Neural crest cell (in vitro differentiated cells): Measurements from ENCODE around the gene HBZ. TPM values are rescaled to one million over a fixed set of nuclear protein-coding genes. Genes with fewer than 3 reads are reported as not detected.
A peak's percentile ranks its signal among the peaks of the same experiment; 100 is the strongest.
"Not testable (repeated sequence)": the region's sequence is repeated elsewhere in the genome, so short reads cannot be mapped to it uniquely, and the experiment has no call there.

ENCODE experiments used
- DNase-seq: peaks from one replicate; pipeline ENCODE4 v3.0.0; 2021; ENCODE audit warnings: low read depth, mixed read lengths, low spot score
- H3K27ac Mint-ChIP-seq: one replicate; pipeline ENCODE4 v1.8.0; 2021; ENCODE audit warnings: mild to moderate bottlenecking, mixed read lengths; ENCODE audit not compliant: unreplicated experiment
- H3K27me3 Mint-ChIP-seq: 2 replicates; pipeline ENCODE4 v1.8.0; 2021; ENCODE audit warnings: low read depth, mild to moderate bottlenecking, mixed read lengths
- H3K36me3 Mint-ChIP-seq: 2 replicates; pipeline ENCODE4 v1.8.0; 2021; ENCODE audit warnings: low read depth, mild to moderate bottlenecking, mixed read lengths
- H3K4me1 Mint-ChIP-seq: 2 replicates; pipeline ENCODE4 v1.8.0; 2021; ENCODE audit warnings: mixed read lengths
- H3K4me3 Mint-ChIP-seq: one replicate; pipeline ENCODE4 v1.8.0; 2021; ENCODE audit warnings: mild to moderate bottlenecking, mixed read lengths
- H3K9me3 Mint-ChIP-seq: 2 replicates; pipeline ENCODE4 v1.8.0; 2021; ENCODE audit warnings: mixed read lengths
- CTCF ChIP-seq: fragments of 200-600 bp; sonication (generic); conservative IDR thresholded peaks from 2 replicates; pipeline ENCODE4 v1.5.0; 2021; ENCODE audit warnings: antibody characterized with exemption, mild to moderate bottlenecking
- total RNA-seq: library from RNA; stranded (reverse); gene quantifications from 2 replicates; pipeline ENCODE4 v1.2.1, GENCODE V29; 2021

HBZ gene
- total RNA-seq, 1 donor from 2014 or later: not detected

- Mint-ChIP-seq H3K4me1 (no peaks in the 10 kb centered on the region), H3K4me3 (no peak overlapping the region), H3K9me3 (no peaks in the 10 kb centered on the region), H3K27me3 (no peaks in the 10 kb centered on the region), H3K27ac (no peak overlapping the region), H3K36me3 (no peaks in the 10 kb centered on the region)
- no peak for DNase-seq
- TF ChIP-seq CTCF: no peak
These were observed 33.1 kb upstream of the HBZ start for GRCh38 chr16:119295-119694.

- TF ChIP-seq CTCF: no peak
- no peak overlapping the region for H3K4me3 Mint-ChIP-seq
- no peak for DNase-seq
- H3K9me3 Mint-ChIP-seq: no peaks in the 10 kb centered on the region
- no peaks in the 10 kb centered on the region for H3K27me3 Mint-ChIP-seq
- no peak overlapping the region for H3K27ac Mint-ChIP-seq
- H3K36me3 Mint-ChIP-seq: no peaks in the 10 kb centered on the region
- H3K4me1 Mint-ChIP-seq: no peaks in the 10 kb centered on the region
These were observed 32.5 kb upstream of the HBZ start for GRCh38 chr16:119835-120491.

GRCh38 chr16:120756-121155 is 31.7 kb upstream of the HBZ start:
- Mint-ChIP-seq H3K27me3 (no peaks in the 10 kb centered on the region), H3K36me3 (no peaks in the 10 kb centered on the region), H3K27ac (peak overlapping the region; percentile 43)

GRCh38 chr16:122361-122760 is 30.1 kb upstream of the HBZ start:
- no peak for TF ChIP-seq CTCF
- H3K27ac Mint-ChIP-seq: no peak overlapping the region
- H3K4me3 Mint-ChIP-seq: no peak overlapping the region
- H3K4me1 Mint-ChIP-seq: no peaks in the 10 kb centered on the region
- H3K27me3 Mint-ChIP-seq: no peaks in the 10 kb centered on the region
- no peaks in the 10 kb centered on the region for H3K9me3 Mint-ChIP-seq
- H3K36me3 Mint-ChIP-seq: no peaks in the 10 kb centered on the region
- DNase-seq: no peak

More at GRCh38 chr16:120756-121155, 31.7 kb upstream of the HBZ start:
- no peak for DNase-seq
- TF ChIP-seq CTCF: no peak
- Mint-ChIP-seq H3K4me1 (no peaks in the 10 kb centered on the region), H3K9me3 (no peaks in the 10 kb centered on the region), H3K4me3 (no peak overlapping the region)

- not testable (repeated sequence) for H3K4me3 Mint-ChIP-seq, H3K4me1 Mint-ChIP-seq, DNase-seq, H3K27me3 Mint-ChIP-seq, H3K36me3 Mint-ChIP-seq, H3K9me3 Mint-ChIP-seq
- peak overlapping the region; percentile 5 for H3K27ac Mint-ChIP-seq
These were observed 28.7 kb upstream of the HBZ start for GRCh38 chr16:123558-124350.

- Mint-ChIP-seq H3K4me3 (no peak overlapping the region), H3K27ac (no peak overlapping the region), H3K36me3 (no peaks in the 10 kb centered on the region), H3K9me3 (no peaks in the 10 kb centered on the region), H3K27me3 (no peaks in the 10 kb centered on the region), H3K4me1 (no peaks in the 10 kb centered on the region)
- no peak for DNase-seq
- TF ChIP-seq CTCF: no peak
These were observed 27.4 kb upstream of the HBZ start for GRCh38 chr16:125011-125410.
